Left ventricle myocardium inferior (tissue), 1 donor: ENCODE results near the gene PKNOX2. TPM values are rescaled to one million over a fixed set of nuclear protein-coding genes. Genes with fewer than 3 reads are reported as not detected.

Source experiments
- DNase-seq: peaks from one replicate; pipeline ENCODE4 v3.0.0-alpha.2; 2020
- H3K27ac ChIP-seq: fragments of 200-600 bp; replicated peaks from 2 replicates; pipeline ENCODE4 v1.8.0; 2021
- H3K27me3 ChIP-seq: fragments of 200-600 bp; 2 replicates; pipeline ENCODE4 v1.8.0; 2021; ENCODE audit warnings: low read depth
- H3K36me3 ChIP-seq: fragments of 200-600 bp; 2 replicates; pipeline ENCODE4 v1.8.0; 2021
- H3K4me1 ChIP-seq: fragments of 200-600 bp; 2 replicates; pipeline ENCODE4 v1.8.0; 2021
- H3K4me3 ChIP-seq: fragments of 200-600 bp; 2 replicates; pipeline ENCODE4 v1.8.0; 2021; ENCODE audit warnings: mild to moderate bottlenecking, moderate library complexity
- H3K9me3 ChIP-seq: fragments of 200-600 bp; replicated peaks from 2 replicates; pipeline ENCODE4 v1.8.0; 2021
- CTCF ChIP-seq: fragments of 200-600 bp; IDR thresholded peaks from 2 replicates; pipeline ENCODE4 v1.8.0; 2021; ENCODE audit warnings: antibody characterized with exemption, mild to moderate bottlenecking, borderline replicate concordance
- intact Hi-C: fragments of 100-400 bp; cut with micrococcal nuclease; formaldehyde crosslinking; loops from one replicate; pipeline ENCODE4 v1.11.0; 2022
- total RNA-seq: library from RNA; stranded (reverse); fragmentation: NEBNext Ultra II Directional; extraction: Animal tissue kit (Norgen Biotek cat#: 25700); gene quantifications from one replicate; pipeline ENCODE4 v1.2.1, GENCODE V29; 2021
- donor health status: DM: no; HTN: yes; CAD: no; lungs with severe emphysema.

Gene PKNOX2
- total RNA-seq, 1 donor from 2014 or later, result 6.2 TPM

GRCh38 chr11:125146232-125146631, 18.3 kb upstream of the PKNOX2 start:
- DNase-seq, result no peak
- Histone ChIP-seq H3K4me3 (no peak overlapping the region), H3K36me3 (no peaks in the 10 kb centered on the region), H3K27me3 (peaks cover 34% of the 10 kb centered on the region), H3K27ac (no peak overlapping the region), H3K9me3 (no peaks in the 10 kb centered on the region), H3K4me1 (peaks cover 5% of the 10 kb centered on the region)
- no peak for TF ChIP-seq CTCF
- intact Hi-C loops, result no loop called here

GRCh38 chr11:125147280-125147679, 17.3 kb upstream of the PKNOX2 start:
- Histone ChIP-seq H3K27ac (no peak overlapping the region), H3K36me3 (no peaks in the 10 kb centered on the region), H3K27me3 (peaks cover 24% of the 10 kb centered on the region), H3K9me3 (no peaks in the 10 kb centered on the region), H3K4me3 (no peak overlapping the region), H3K4me1 (no peaks in the 10 kb centered on the region)
- TF ChIP-seq CTCF, result no peak
- DNase-seq, result no peak
- intact Hi-C loops, result no loop called here

GRCh38 chr11:125148011-125148410, 16.5 kb upstream of the PKNOX2 start:
- no peaks in the 10 kb centered on the region for H3K4me1 ChIP-seq
- H3K27me3 ChIP-seq, result peaks cover 16% of the 10 kb centered on the region
- TF ChIP-seq CTCF, result no peak
- intact Hi-C loops, result no loop called here
- no peaks in the 10 kb centered on the region for H3K36me3 ChIP-seq
- no peak overlapping the region for H3K4me3 ChIP-seq
- DNase-seq, result no peak
- no peaks in the 10 kb centered on the region for H3K9me3 ChIP-seq
- H3K27ac ChIP-seq, result no peak overlapping the region

- intact Hi-C loops, result no loop called here
- DNase-seq, result no peak
- no peak for TF ChIP-seq CTCF
- H3K9me3 ChIP-seq, result no peaks in the 10 kb centered on the region
- H3K36me3 ChIP-seq, result no peaks in the 10 kb centered on the region
- H3K4me1 ChIP-seq, result no peaks in the 10 kb centered on the region
- H3K27me3 ChIP-seq, result peaks cover 10% of the 10 kb centered on the region
- no peak overlapping the region for H3K4me3 ChIP-seq
- H3K27ac ChIP-seq, result no peak overlapping the region
Measured at GRCh38 chr11:125148743-125149142, 15.8 kb upstream of the PKNOX2 start.

- intact Hi-C loops, result no loop called here
- Histone ChIP-seq H3K9me3 (no peaks in the 10 kb centered on the region), H3K27ac (no peak overlapping the region), H3K27me3 (peaks cover 36% of the 10 kb centered on the region), H3K36me3 (no peaks in the 10 kb centered on the region), H3K4me3 (no peak overlapping the region), H3K4me1 (no peaks in the 10 kb centered on the region)
- TF ChIP-seq CTCF, result no peak
- DNase-seq, result no peak
Measured at GRCh38 chr11:125153837-125154236, 10.7 kb upstream of the PKNOX2 start.
